HepG2 (cell line): ENCODE data around the gene RCE1. TPM values are rescaled to one million over a fixed set of nuclear protein-coding genes. Genes with fewer than 3 reads are reported as not detected.

Experiments used
- ATF4 ChIP-seq, 2 experiments: fragments of 450-650 bp in 1 of 2; sonication (generic) in 1 of 2; formaldehyde crosslinking; IDR thresholded peaks; 2 replicates each; pipeline versions ENCODE4 v1.5.0 to v1.8.0; 2020 to 2022; ENCODE audit warnings: mild to moderate bottlenecking in 1 of 2, missing genetic modification reagents in 1 of 2
- CREB1 ChIP-seq, 2 experiments: fragments of 450-650 bp in 1 of 2; IDR thresholded peaks; 2 replicates each; pipeline ENCODE4 v1.6.1; 2016 to 2017; ENCODE audit warnings: control low read depth in 1 of 2, mild to moderate bottlenecking in 1 of 2, missing compliant biosample characterization in 1 of 2, missing genetic modification characterization in 1 of 2
- HDAC2 ChIP-seq: sonication (generic); formaldehyde crosslinking; IDR thresholded peaks from 2 replicates; pipeline ENCODE4 v1.4.0; 2020; ENCODE audit warnings: missing genetic modification reagents
- HHEX ChIP-seq: IDR thresholded peaks from 2 replicates; pipeline ENCODE4 v1.6.1; 2016; ENCODE audit warnings: control low read depth
- KLF9 ChIP-seq: IDR thresholded peaks from 2 replicates; pipeline ENCODE4 v1.6.1; 2016; ENCODE audit warnings: low read depth
- MLXIP ChIP-seq: sonication (generic); formaldehyde crosslinking; IDR thresholded peaks from 2 replicates; pipeline ENCODE4 v1.9.0; 2021; ENCODE audit warnings: missing genetic modification reagents, borderline replicate concordance
- NFYB ChIP-seq: sonication (generic); formaldehyde crosslinking; IDR thresholded peaks from 2 replicates; pipeline ENCODE4 v1.4.0; 2020; ENCODE audit warnings: missing genetic modification reagents
- PHF8 ChIP-seq: sonication (generic); formaldehyde crosslinking; IDR thresholded peaks from 2 replicates; pipeline ENCODE4 v1.5.0; 2020; ENCODE audit warnings: missing genetic modification reagents
- RERE ChIP-seq: IDR thresholded peaks from 2 replicates; pipeline ENCODE4 v1.6.1; 2016; ENCODE audit warnings: low read depth, missing genetic modification reagents, missing compliant biosample characterization
- SAP130 ChIP-seq: IDR thresholded peaks from 2 replicates; pipeline ENCODE4 v1.6.1; 2016; ENCODE audit warnings: low read depth
- UBTF ChIP-seq: sonication (generic); formaldehyde crosslinking; IDR thresholded peaks from 2 replicates; pipeline ENCODE4 v1.4.0; 2020; ENCODE audit warnings: mild to moderate bottlenecking, missing genetic modification reagents
- ZBTB2 ChIP-seq: sonication (generic); formaldehyde crosslinking; IDR thresholded peaks from 2 replicates; pipeline ENCODE4 v1.8.0; 2022; ENCODE audit warnings: low read depth, missing genetic modification reagents
- ZNF350 ChIP-seq: sonication (generic); formaldehyde crosslinking; IDR thresholded peaks from 2 replicates; pipeline ENCODE4 v1.4.0; 2020; ENCODE audit warnings: mild to moderate bottlenecking, low read depth, missing genetic modification reagents, borderline replicate concordance
- polyA plus RNA-seq, 8 experiments: library from polyadenylated mRNA; depleted of rRNA in 3 of 8; stranded (reverse) in 7 of 8; unstranded in 1 of 8; fragments of >200 nt; fragmentation: Illumina TruSeq in 4 of 8; extraction: Trizol in 4 of 8; gene quantifications; 2 replicates each; pipeline versions ENCODE4 v1.2.1 to v1.2.3, GENCODE V29; 2011 to 2016; ENCODE audit warnings: low read depth in 4 of 8, missing spikeins in 1 of 8, mixed read lengths in 1 of 8; ENCODE audit not compliant: insufficient read depth in 1 of 8
- total RNA-seq, 5 experiments: library from RNA; depleted of rRNA; stranded (reverse); fragments of >200 nt; fragmentation: Illumina TruSeq; extraction: Trizol; gene quantifications; 2 replicates each; pipeline ENCODE4 v1.2.3, GENCODE V29; 2016; ENCODE audit warnings: low read depth in 1 of 5

The RCE1 gene
- total and polyA plus RNA-seq, 2 of the 13 experiments (the other 11 are each of a cell fraction or from before 2014, with no cell fraction given), result 22.2 to 22.4 TPM

GRCh38 chr11:66855574-66856495 lies 12.6 kb downstream of the RCE1 start (continued):
- TF ChIP-seq RERE (CRISPR knock-in tag) (no peak), SAP130 (CRISPR knock-in tag) (peak; percentile 57), MLXIP (CRISPR knock-in tag) (no peak), KLF9 (CRISPR knock-in tag) (no peak), UBTF (CRISPR knock-in tag) (peak; percentile 72), ZBTB2 (CRISPR knock-in tag) (no peak), PHF8 (peak; percentile 58; the same call in 1 of the 2 replicates), NFYB (CRISPR knock-in tag) (peak; percentile 47), HHEX (CRISPR knock-in tag) (no peak), HDAC2 (CRISPR knock-in tag) (no peak), ZNF350 (CRISPR knock-in tag) (no peak), ATF4 (CRISPR knock-in tag; IDR thresholded peaks at IDR 0.05) (peak in 1 of 2 experiments; percentile 28; a peak in 1 of 4 replicates), CREB1 (IDR thresholded peaks at IDR 0.05) (no peak), CREB1 (CRISPR knock-in tag; IDR thresholded peaks at IDR 0.05) (no peak)
